Osteoblast (primary cell): ENCODE measurements around the gene DMWD. TPM values are rescaled to one million over a fixed set of nuclear protein-coding genes. Genes with fewer than 3 reads are reported as not detected.

ENCODE experiments used
- DNase-seq: peaks from one replicate; pipeline ENCODE4 v3.0.0; 2011; ENCODE audit warnings: low spot score, mixed read lengths; ENCODE audit not compliant: insufficient read length; ENCODE audit errors: missing footprints
- H2AFZ ChIP-seq: 2 replicates; pipeline ENCODE4 v1.6.0; 2011; ENCODE audit warnings: mild to moderate bottlenecking, low read length
- H3K27ac ChIP-seq: 2 replicates; pipeline ENCODE4 v1.5.1; 2011; ENCODE audit warnings: mild to moderate bottlenecking, low read depth, low read length, moderate library complexity
- H3K27me3 ChIP-seq: 2 replicates; pipeline ENCODE4 v1.6.0; 2012; ENCODE audit warnings: mild to moderate bottlenecking, control low read depth, inconsistent platforms, low read length, moderate library complexity; ENCODE audit not compliant: insufficient read depth
- H3K36me3 ChIP-seq: 2 replicates; pipeline ENCODE4 v1.5.1; 2011; ENCODE audit warnings: mild to moderate bottlenecking, low read length, control low read depth, moderate library complexity; ENCODE audit not compliant: insufficient read depth
- H3K4me1 ChIP-seq: 2 replicates; pipeline ENCODE4 v1.5.1; 2011; ENCODE audit warnings: mild to moderate bottlenecking, low read length, control low read depth, moderate library complexity; ENCODE audit not compliant: insufficient read depth
- H3K4me2 ChIP-seq: 2 replicates; pipeline ENCODE4 v1.6.0; 2011; ENCODE audit warnings: mild to moderate bottlenecking, low read length; ENCODE audit not compliant: insufficient read depth
- H3K4me3 ChIP-seq: fragments of 200-600 bp; sonication (generic); 3 replicates; pipeline ENCODE4 v1.5.1; 2012; ENCODE audit warnings: mild to moderate bottlenecking, low read length, inconsistent platforms; ENCODE audit not compliant: insufficient read depth
- H3K79me2 ChIP-seq: 2 replicates; pipeline ENCODE4 v1.6.0; 2012; ENCODE audit warnings: mild to moderate bottlenecking, low read length, control low read depth, inconsistent platforms; ENCODE audit not compliant: insufficient read depth
- H3K9me3 ChIP-seq: 2 replicates; pipeline ENCODE4 v1.5.1; 2011; ENCODE audit warnings: low read depth, low read length, control low read depth
- H4K20me1 ChIP-seq: 2 replicates; pipeline ENCODE4 v1.6.0; 2012; ENCODE audit warnings: mild to moderate bottlenecking, low read length, control low read depth; ENCODE audit not compliant: insufficient read depth
- total RNA-seq: library from RNA; depleted of rRNA; stranded (reverse); fragments of >200 nt; gene quantifications from 2 replicates; pipeline ENCODE4 v1.2.3, GENCODE V29; 2012
- TF ChIP-seq, protein P1 (sequence below): IDR thresholded peaks from 2 replicates; pipeline ENCODE4 v1.5.1; 2011; ENCODE audit warnings: mild to moderate bottlenecking, low read depth, low read length, moderate library complexity; ENCODE audit errors: extremely low read depth

Gene DMWD
- total RNA-seq, 1 donor = 48.5 TPM

DNA sequence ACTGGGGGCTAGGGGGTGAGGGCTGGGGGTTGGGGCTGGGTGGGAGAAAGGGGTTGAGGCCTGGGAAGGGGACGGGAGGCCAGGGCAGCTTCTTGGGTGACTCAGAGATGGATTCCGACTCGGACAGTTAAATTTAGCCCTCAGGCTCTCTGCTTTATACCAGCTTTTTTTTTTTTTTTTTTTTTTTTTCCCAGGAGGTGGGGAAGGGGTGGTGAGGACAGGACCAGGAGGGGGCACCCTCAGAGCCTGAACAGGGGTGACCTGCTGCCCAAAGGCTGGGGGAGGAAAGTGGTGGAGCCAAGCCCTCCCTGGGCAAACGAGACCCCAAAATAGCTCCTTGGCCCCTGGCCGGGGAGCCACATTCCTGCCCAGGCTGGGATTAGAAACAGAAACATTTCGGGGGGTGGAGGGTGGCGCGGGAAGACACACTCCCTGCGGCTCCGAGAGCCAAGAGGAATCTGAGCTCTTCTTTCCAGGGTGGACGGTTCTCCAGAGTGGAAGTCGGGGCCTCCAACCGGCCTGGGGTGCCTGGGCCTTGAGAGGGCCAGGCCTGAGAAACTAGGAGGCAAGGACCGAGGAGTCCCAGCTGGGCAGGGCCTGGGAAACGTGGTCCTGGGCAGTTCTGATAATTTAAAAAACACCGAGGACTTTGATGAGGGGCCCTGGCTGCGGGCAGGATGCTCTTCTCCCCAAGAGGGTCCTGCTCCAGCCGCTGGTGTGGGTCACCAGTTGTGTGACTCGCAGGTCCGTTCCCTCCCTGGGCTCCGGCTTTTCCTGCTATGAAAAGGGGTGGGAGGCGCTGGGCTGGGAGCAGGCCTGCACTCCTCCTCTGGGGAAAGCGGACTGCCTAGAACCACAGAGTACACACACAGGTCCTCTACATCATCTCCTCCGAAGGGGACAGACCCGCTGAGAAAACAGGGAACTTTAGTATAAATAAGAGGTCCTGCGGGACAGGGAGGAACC, 9.5 kb downstream of the DMWD start:
- Histone ChIP-seq H3K36me3 (peaks cover 39% of the 10 kb centered on the region), H3K27me3 (no peaks in the 10 kb centered on the region), H3K9me3 (no peaks in the 10 kb centered on the region), H3K27ac (peak overlapping the region; percentile 91), H4K20me1 (peaks cover 37% of the 10 kb centered on the region), H3K79me2 (peaks cover 57% of the 10 kb centered on the region), H3K4me3 (peak overlapping the region; percentile 33), H3K4me1 (peaks cover 32% of the 10 kb centered on the region), H2AFZ (peak overlapping the region; percentile 72), H3K4me2 (peak overlapping the region; percentile 69)
- peak; percentile 99 for DNase-seq
- TF ChIP-seq, protein P1, sequence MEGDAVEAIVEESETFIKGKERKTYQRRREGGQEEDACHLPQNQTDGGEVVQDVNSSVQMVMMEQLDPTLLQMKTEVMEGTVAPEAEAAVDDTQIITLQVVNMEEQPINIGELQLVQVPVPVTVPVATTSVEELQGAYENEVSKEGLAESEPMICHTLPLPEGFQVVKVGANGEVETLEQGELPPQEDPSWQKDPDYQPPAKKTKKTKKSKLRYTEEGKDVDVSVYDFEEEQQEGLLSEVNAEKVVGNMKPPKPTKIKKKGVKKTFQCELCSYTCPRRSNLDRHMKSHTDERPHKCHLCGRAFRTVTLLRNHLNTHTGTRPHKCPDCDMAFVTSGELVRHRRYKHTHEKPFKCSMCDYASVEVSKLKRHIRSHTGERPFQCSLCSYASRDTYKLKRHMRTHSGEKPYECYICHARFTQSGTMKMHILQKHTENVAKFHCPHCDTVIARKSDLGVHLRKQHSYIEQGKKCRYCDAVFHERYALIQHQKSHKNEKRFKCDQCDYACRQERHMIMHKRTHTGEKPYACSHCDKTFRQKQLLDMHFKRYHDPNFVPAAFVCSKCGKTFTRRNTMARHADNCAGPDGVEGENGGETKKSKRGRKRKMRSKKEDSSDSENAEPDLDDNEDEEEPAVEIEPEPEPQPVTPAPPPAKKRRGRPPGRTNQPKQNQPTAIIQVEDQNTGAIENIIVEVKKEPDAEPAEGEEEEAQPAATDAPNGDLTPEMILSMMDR = no peak

DNA sequence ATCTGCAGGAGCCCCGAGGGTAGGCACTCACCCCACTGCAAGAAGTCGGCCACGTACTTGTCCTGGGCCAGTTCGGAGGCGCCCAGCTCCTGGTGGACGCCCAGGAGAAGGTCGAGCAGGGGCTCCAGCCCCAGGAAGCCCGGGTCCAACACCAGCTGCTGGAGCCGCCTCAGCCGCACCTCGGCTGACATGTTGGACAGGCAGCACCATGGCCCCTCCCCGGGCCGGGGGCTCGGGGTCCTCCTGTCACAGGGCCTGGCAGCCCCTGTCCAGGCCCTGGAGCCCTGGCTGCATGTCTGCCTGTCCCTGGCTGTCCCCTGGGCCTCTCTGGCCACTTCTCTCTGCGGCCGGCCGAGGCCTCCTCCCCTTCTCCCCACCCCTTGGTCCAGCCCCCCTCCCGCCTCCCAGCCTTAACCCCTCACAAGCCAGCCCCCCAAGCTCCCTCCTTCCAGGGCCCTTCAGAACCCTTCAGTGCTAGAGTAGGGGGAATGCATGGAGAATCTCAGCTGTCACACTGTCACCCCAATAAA, 10.4 kb downstream of the DMWD start, which contains the start of gene DMPK:
DMPK (minus strand) TSS at position 329 of the 530 bp plus-strand sequence; CDS start at position 191, 138 bp downstream.
- DNase-seq = peak; percentile 95
- Histone ChIP-seq H3K4me2 (peak within 1 kb of the TSS; percentile 69), H2AFZ (peak within 1 kb of the TSS; percentile 72), H3K27ac (peak within 1 kb of the TSS; percentile 91), H3K4me1 (peaks cover 32% of the 10 kb centered on the region), H3K79me2 (peaks cover 52% of the 10 kb centered on the region), H3K36me3 (peaks cover 41% of the 10 kb centered on the region), H3K4me3 (peak within 1 kb of the TSS; percentile 75), H3K27me3 (no peaks in the 10 kb centered on the region), H4K20me1 (peaks cover 42% of the 10 kb centered on the region), H3K9me3 (no peaks in the 10 kb centered on the region)
- TF ChIP-seq, protein P1 = no peak

DNA sequence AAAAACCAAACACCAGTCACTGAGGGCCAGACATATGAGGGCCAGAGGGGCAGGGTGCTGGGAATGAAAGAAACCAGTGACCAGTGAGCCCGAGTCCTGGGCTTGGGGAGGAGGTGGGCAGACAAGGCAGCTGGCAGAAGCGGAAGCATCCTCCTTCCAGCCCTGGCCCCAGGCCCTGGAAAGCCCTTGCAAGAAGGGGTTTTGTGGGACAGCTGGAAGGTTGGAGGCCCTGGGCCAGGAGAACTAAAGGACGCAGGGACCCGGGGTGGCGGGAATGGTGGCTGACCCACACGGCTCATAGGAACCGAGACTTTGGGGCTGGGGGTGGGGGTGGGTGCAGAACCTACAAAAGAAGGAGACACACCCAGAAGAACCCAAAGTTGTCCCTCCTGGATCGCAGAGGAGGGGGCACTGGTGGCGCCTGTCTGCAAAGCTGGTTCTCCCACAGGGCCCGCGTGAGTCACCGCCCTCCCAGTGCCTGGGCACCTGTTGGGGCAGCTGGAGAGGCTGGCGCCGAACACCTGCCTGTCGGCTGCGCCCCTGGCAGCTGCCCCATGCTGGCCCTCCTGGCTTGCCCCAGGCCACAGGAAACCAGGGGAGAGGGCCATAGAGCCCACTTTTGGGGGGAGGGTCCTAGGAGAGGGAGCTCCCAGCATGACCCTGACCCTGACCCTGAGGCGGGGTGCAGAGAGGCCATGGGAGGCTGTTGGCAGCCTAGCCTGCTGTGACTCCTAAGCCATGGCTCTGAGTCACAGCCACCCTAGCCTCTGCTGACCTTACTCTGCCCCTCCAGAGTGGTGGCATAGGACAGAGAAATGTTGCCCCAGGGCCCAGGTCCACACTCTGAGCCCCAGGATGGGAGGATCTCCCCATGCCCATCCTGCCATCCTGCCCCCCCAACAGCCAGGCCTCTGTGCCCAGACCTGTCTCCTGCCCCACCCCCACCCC, 11.2 kb downstream of the DMWD start:
- Histone ChIP-seq H3K79me2 (peaks cover 45% of the 10 kb centered on the region), H3K4me2 (peak overlapping the region; percentile 69), H3K4me3 (peak overlapping the region; percentile 75), H3K27me3 (no peaks in the 10 kb centered on the region), H3K27ac (peak overlapping the region; percentile 17), H3K4me1 (peaks cover 32% of the 10 kb centered on the region), H4K20me1 (peaks cover 42% of the 10 kb centered on the region), H2AFZ (no peak overlapping the region), H3K9me3 (no peaks in the 10 kb centered on the region), H3K36me3 (peaks cover 41% of the 10 kb centered on the region)
- TF ChIP-seq, protein P1 = no peak
- peak; percentile 93 for DNase-seq
